Measurements from ENCODE around the gene C19orf67.
"Not testable (repeated sequence)": the region's sequence is repeated elsewhere in the genome, so short reads cannot be mapped to it uniquely, and the experiment has no call there.

C19orf67 gene

GRCh38 chr19:14055396-14055795, 30.2 kb downstream of the C19orf67 start:
- DNase-seq = no peak

GRCh38 chr19:14054721-14055120, 30.9 kb downstream of the C19orf67 start:
- DNase-seq = no peak

GRCh38 chr19:14054099-14054498, 31.5 kb downstream of the C19orf67 start:
- no peak for DNase-seq

GRCh38 chr19:14053500-14053899, 32.1 kb downstream of the C19orf67 start:
- DNase-seq = no peak

- DNase-seq = no peak
These were observed 32.6 kb downstream of the C19orf67 start for GRCh38 chr19:14053032-14053431.

GRCh38 chr19:14052470-14052869, 33.1 kb downstream of the C19orf67 start:
- no peak for DNase-seq

GRCh38 chr19:14051980-14052379, 33.6 kb downstream of the C19orf67 start:
- no peak for DNase-seq

- not testable (repeated sequence) for DNase-seq
These were observed 34.6 kb downstream of the C19orf67 start for GRCh38 chr19:14050961-14051360.

GRCh38 chr19:14050512-14050911, 35.1 kb downstream of the C19orf67 start:
- DNase-seq = no peak

GRCh38 chr19:14048443-14049153, 37.0 kb downstream of the C19orf67 start:
- peak; percentile 75 to 81 for DNase-seq

GRCh38 chr19:14047866-14048265, 37.7 kb downstream of the C19orf67 start:
- DNase-seq = not testable (repeated sequence)

GRCh38 chr19:14042659-14043608, 42.6 kb downstream of the C19orf67 start:
- DNase-seq = peak; percentile 56 to 75

GRCh38 chr19:14039181-14039580, 46.4 kb downstream of the C19orf67 start:
- DNase-seq = no peak

GRCh38 chr19:14035706-14036105, 49.9 kb downstream of the C19orf67 start:
- DNase-seq = no peak

GRCh38 chr19:14035159-14035558, 50.4 kb downstream of the C19orf67 start:
- DNase-seq = not testable (repeated sequence)

- no peak for DNase-seq
These were observed 51.6 kb downstream of the C19orf67 start for GRCh38 chr19:14033946-14034345.

GRCh38 chr19:14031719-14032480, 53.7 kb downstream of the C19orf67 start, which contains the start of gene IL27RA:
Gene IL27RA, plus strand, starts transcription at chr19:14031762. Its CDS starts 111 bp downstream, at chr19:14031873.
- DNase-seq = peak; percentile 72 to 85
